Mucosa of stomach (tissue), 1 donor: ENCODE results near the gene HOXA2.

Experiments
- H3K27me3 ChIP-seq: one replicate; pipeline ENCODE4 v1.7.0; 2013; ENCODE audit warnings: mild to moderate bottlenecking, low read length; ENCODE audit not compliant: control insufficient read depth, insufficient read depth
- H3K36me3 ChIP-seq: one replicate; pipeline ENCODE4 v1.7.0; 2013; ENCODE audit warnings: low read length; ENCODE audit not compliant: control insufficient read depth, insufficient read depth
- H3K4me1 ChIP-seq: one replicate; pipeline ENCODE4 v1.7.0; 2013; ENCODE audit warnings: mild to moderate bottlenecking, low read length; ENCODE audit not compliant: control insufficient read depth, insufficient read depth
- H3K4me3 ChIP-seq: one replicate; pipeline ENCODE4 v1.7.0; 2013; ENCODE audit warnings: low read length
- H3K9ac ChIP-seq: one replicate; pipeline ENCODE4 v1.7.0; 2013; ENCODE audit warnings: mild to moderate bottlenecking, low read length, moderate library complexity
- H3K9me3 ChIP-seq: one replicate; pipeline ENCODE4 v1.7.0; 2013; ENCODE audit warnings: mild to moderate bottlenecking, low read length, moderate library complexity; ENCODE audit not compliant: control insufficient read depth
- donor health status: Pancreatic carcinoma.

HOXA2 gene

DNA sequence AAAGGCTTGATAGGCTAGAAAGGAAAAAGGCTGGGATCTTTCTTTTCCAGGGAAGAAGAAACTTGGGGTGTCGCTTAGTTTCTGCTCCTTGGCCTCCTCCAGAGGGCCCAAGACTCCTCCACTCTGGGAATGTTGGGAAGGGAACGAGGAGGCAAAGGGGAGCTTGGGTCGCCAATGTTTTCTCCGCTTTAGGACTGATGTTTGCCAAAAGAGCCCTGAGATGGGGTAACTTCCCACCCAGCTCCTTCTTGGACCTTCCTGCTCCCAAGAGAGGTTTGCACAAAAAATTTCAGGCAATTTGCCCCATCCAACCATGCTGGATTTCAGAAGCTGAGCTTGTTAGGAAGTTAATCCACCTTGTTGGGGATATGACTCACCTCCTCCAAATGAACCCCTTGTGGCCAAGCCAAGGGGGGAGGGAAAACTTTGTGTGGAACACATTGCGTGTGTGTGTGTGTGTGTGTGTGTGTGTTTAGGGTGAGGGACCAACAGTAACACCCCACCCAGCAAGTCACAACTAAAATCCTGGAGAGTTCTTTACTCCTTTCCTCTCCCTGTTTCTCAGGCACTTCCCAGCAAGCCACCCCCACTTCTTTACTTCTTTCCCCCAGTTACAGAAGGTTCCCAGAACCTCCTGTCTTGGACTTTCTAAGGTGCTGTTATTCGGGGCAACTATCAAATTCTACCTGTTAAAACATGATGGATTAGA lies 8.7 kb upstream of the HOXA2 start:
- peak overlapping the region; percentile 71 for H3K9ac ChIP-seq
- H3K27me3 ChIP-seq, result no peaks in the 10 kb centered on the region

GRCh38 chr7:27110186-27111031 lies 7.9 kb upstream of the HOXA2 start:
- Histone ChIP-seq H3K36me3 (no peaks in the 10 kb centered on the region), H3K9ac (peak overlapping the region; percentile 71), H3K4me1 (peaks cover 58% of the 10 kb centered on the region), H3K27me3 (no peaks in the 10 kb centered on the region), H3K4me3 (peak overlapping the region; percentile 33), H3K9me3 (no peaks in the 10 kb centered on the region)

More for the DNA sequence above, 8.7 kb upstream of the HOXA2 start:
- H3K36me3 ChIP-seq, result no peaks in the 10 kb centered on the region
- H3K4me1 ChIP-seq, result peaks cover 51% of the 10 kb centered on the region
- no peaks in the 10 kb centered on the region for H3K9me3 ChIP-seq
- H3K4me3 ChIP-seq, result peak overlapping the region; percentile 33

DNA sequence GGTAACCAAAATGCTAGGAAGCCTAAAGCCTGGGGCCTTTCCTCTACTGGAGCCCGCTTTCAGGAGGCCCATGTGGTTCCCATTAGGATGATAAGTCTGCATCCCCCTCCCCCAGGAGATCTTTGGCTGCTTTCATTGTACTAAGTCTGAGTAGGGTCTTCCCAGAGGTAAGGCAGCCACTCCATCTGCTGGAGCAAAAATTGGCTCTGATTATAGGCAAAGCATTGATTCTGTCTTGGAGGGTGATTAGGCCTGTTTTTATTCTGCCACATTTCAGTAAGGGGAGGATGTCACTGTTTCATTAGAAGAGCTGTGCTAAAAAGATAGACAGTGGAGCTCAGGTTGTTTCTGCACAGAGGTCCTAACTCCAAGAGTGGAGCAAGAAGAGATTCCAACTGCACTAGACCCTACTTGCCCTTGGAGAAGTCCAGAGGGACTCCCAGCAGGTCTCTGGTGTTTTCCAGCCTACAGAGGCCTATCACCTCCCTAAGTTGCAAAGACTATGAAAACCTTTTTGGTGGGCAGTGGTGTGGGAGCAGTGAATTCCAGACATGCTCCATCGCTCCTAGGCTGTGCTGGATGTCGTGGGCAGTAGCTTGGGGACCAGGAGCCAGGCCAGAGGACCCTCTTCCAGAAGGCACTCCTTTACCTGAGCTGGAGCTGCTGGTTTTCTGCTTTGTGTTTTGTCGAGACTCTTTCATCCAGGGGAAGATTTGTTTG lies 7.1 kb upstream of the HOXA2 start:
- Histone ChIP-seq H3K4me3 (no peak overlapping the region), H3K9me3 (no peaks in the 10 kb centered on the region), H3K36me3 (no peaks in the 10 kb centered on the region), H3K9ac (peak overlapping the region; percentile 83), H3K4me1 (peaks cover 63% of the 10 kb centered on the region), H3K27me3 (no peaks in the 10 kb centered on the region)

DNA sequence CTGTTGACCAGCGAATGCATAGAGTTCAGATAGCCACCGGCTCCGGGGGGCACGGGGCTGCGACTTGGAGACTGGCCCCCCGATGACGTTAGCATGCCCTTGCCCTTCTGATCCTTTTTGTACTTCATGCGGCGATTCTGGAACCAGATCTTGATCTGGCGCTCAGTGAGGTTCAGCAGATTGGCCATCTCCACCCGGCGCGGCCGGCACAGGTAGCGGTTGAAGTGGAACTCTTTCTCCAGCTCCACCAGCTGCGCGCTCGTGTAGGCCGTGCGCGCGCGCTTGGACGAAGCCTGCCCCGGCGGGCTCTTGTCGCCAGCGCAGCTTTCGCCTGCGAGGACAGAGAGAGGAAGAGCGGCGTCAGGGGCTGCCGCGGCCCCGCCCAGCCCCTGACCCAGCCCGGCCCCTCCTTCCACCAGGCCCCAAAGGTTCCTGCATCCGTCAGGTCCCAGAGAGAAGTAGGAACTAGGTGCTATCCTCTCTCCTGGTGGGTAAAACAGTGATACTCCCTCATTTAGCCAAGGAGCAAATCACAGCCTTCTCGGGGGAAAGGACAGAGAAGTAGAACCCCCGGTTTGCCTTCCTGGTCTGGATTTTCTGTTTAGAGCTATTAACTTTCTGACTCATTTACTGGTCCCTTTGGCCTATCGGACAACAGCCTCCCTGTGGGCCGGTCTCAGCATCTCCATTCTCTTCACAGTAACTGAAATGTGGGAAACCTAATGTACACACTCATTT lies 6.1 kb upstream of the HOXA2 start:
- Histone ChIP-seq H3K4me3 (peak overlapping the region; percentile 7), H3K4me1 (peaks cover 65% of the 10 kb centered on the region), H3K36me3 (no peaks in the 10 kb centered on the region), H3K27me3 (no peaks in the 10 kb centered on the region), H3K9me3 (no peaks in the 10 kb centered on the region), H3K9ac (peak overlapping the region; percentile 83)

- no peaks in the 10 kb centered on the region for H3K27me3 ChIP-seq
- peaks cover 65% of the 10 kb centered on the region for H3K4me1 ChIP-seq
- H3K9me3 ChIP-seq, result no peaks in the 10 kb centered on the region
- H3K4me3 ChIP-seq, result peak overlapping the region; percentile 10
- no peaks in the 10 kb centered on the region for H3K36me3 ChIP-seq
- H3K9ac ChIP-seq, result peak overlapping the region; percentile 83
Observed at GRCh38 chr7:27107391-27108381, 5.2 kb upstream of the HOXA2 start.

DNA sequence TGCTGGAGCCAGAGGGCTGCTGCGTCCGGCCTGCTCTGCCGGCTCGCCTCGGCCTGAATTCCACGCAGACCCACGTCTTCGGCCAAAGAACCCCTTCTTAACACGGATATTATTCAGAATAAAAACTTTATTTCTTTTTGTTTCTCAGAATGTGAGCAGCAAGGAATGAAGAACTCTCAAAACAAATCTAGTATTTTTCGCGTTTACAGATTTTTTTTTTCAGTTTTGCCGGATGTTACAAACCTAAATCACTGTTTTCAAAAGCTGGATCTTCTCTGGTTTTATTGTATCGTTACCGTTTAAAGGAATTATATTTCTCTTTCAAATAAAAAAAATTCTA lies 4.4 kb upstream of the HOXA2 start:
- Histone ChIP-seq H3K9ac (peak overlapping the region; percentile 83), H3K36me3 (no peaks in the 10 kb centered on the region), H3K4me3 (peak overlapping the region; percentile 33), H3K9me3 (no peaks in the 10 kb centered on the region), H3K4me1 (peaks cover 58% of the 10 kb centered on the region), H3K27me3 (no peaks in the 10 kb centered on the region)

- no peaks in the 10 kb centered on the region for H3K36me3 ChIP-seq
- H3K9me3 ChIP-seq, result no peaks in the 10 kb centered on the region
- peak overlapping the region; percentile 33 for H3K4me3 ChIP-seq
- peaks cover 53% of the 10 kb centered on the region for H3K4me1 ChIP-seq
- peak overlapping the region; percentile 83 for H3K9ac ChIP-seq
- H3K27me3 ChIP-seq, result no peaks in the 10 kb centered on the region
Observed at GRCh38 chr7:27106181-27106900, 3.9 kb upstream of the HOXA2 start.

DNA sequence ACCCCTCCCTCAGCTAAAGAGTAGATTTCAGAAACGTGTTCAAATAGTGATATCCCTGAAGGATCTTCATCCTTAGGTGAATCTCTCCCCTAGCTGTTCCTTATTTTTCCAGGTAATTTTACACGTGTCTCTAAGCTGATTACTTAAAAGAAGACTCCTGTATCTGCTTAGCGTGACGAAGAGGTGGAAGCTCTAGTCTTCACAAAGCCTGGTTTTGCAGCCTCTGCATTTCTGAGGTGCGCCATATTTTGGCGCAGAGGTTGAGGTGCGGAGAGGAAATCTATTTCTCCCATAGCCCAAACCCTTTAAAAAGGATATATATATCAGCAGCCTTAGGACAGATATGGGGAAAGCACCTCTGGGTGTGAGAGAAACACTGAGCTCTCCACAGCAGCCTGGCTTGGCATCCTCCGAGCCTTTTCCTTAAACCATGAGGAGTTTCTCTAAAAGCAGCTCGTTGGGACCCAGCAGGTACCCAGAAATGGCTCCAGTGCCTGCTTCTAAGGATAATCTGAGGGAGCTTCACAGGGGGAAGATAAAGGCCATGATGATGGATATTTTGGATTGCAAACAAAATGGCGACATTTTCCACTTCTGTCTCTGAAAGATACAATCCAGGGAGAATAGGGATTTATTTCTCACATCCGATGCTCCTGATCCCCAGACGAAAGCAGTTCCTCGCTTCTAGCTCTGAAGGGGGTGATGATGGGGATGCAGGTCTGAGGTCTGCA lies 3.0 kb upstream of the HOXA2 start:
- no peaks in the 10 kb centered on the region for H3K27me3 ChIP-seq
- H3K9ac ChIP-seq, result peak overlapping the region; percentile 83
- H3K36me3 ChIP-seq, result no peaks in the 10 kb centered on the region
- H3K4me3 ChIP-seq, result no peak overlapping the region
- H3K9me3 ChIP-seq, result no peaks in the 10 kb centered on the region
- peaks cover 52% of the 10 kb centered on the region for H3K4me1 ChIP-seq

DNA sequence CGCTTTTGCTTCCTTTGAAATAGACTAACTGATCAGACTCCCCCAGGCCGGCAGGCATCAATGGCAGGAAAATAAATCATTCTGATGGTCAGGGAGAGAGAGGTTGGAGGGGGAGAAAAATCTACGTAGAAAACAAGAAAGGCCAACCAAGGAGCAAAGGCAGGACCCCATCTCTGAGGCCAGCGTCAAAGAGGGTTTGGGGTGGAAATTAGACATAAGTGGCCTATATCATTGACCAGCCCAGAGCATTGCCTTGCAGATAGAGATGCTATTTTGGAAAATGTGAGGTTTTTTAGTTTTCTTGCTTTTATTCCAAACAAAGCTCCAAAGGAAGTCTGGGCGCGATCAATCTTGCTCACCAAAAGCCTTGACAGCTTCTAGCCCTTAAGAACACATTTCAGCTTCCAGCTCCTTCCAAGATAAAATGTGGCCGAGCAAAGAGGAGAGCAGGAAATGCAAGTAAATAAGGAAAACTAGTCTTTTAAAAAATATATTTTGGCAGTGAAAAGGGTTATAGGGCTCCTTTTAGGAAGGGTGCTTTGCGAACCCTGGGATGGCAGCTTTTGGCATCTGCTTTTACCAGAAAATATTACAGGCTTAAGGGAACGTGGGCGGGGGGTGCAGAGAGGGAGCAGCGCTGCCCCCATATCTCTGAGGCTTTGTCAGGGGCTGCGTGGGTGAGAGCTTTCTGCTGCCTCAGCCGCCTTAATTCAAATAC lies 2.0 kb upstream of the HOXA2 start:
- Histone ChIP-seq H3K27me3 (no peaks in the 10 kb centered on the region), H3K4me3 (no peak overlapping the region), H3K36me3 (no peaks in the 10 kb centered on the region), H3K4me1 (peaks cover 52% of the 10 kb centered on the region), H3K9ac (peak overlapping the region; percentile 86), H3K9me3 (no peaks in the 10 kb centered on the region)
